ENCODE results near the gene CRAMP1. TPM values are rescaled to one million over a fixed set of nuclear protein-coding genes. Genes with fewer than 3 reads are reported as not detected.

Gene CRAMP1
- total RNA-seq, 1 experiment from 2014 or later, result 33.0 TPM

DNA sequence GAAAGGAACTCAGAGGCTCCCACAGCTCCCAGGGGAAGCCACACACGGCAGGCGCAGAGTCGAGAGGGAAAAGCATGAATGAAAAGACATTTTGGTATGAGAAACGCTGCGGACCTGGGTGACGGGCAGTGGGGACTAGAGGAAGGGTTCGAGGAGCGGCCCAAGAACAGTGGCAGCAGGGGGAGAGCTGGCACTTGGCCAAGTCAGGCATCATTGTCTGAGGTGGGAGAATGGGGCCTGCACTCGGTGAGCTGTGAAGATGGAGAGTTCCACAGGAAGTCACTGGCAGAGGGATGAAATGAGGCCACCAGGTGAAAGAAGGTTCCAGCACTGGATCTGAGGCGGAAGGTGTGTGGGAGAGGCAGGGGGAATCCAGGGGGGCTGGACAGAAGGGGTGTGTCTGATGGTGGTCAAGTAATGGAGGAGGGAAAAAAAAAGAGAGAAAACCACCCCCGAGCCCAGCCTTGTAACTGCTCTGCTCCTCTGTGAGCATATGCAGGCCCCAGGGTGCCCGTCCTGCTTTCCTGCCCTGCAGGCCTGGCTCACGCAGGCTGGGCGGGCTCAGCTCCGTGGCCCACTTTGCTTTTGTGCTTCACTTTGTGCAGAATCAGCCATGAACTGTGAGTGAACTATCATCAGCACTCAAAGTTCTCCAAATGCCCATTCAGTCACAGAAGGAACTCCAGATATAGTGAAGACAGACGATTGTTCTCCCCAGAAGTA is 46.9 kb upstream of the CRAMP1 start:
- Histone ChIP-seq H3K4me3 (ENCODE audit: low read depth, low read length, poor library complexity, severe bottlenecking) (no peak overlapping the region), H3K9me3 (ENCODE audit: low read depth, low read length, poor library complexity, severe bottlenecking) (no peaks in the 10 kb centered on the region), H3K27me3 (replicated peaks; ENCODE audit: insufficient read depth, low read depth, low read length, poor library complexity) (no peaks in the 10 kb centered on the region), H3K27ac (ENCODE audit: low read depth, low read length, poor library complexity, severe bottlenecking) (no peak overlapping the region), H3K4me1 (ENCODE audit: insufficient read depth, low read length, poor library complexity, severe bottlenecking) (no peaks in the 10 kb centered on the region), H3K36me3 (ENCODE audit: insufficient read depth, low read length, poor library complexity, severe bottlenecking) (peaks cover 3% of the 10 kb centered on the region)
- CTCF ChIA-PET, result no interaction called here
- intact Hi-C loops (cut with micrococcal nuclease; ENCODE audit: unreplicated experiment), result no loop called here
- no TSS peak for BruUV-seq (replicated peaks)
- TF ChIP-seq, protein P1, sequence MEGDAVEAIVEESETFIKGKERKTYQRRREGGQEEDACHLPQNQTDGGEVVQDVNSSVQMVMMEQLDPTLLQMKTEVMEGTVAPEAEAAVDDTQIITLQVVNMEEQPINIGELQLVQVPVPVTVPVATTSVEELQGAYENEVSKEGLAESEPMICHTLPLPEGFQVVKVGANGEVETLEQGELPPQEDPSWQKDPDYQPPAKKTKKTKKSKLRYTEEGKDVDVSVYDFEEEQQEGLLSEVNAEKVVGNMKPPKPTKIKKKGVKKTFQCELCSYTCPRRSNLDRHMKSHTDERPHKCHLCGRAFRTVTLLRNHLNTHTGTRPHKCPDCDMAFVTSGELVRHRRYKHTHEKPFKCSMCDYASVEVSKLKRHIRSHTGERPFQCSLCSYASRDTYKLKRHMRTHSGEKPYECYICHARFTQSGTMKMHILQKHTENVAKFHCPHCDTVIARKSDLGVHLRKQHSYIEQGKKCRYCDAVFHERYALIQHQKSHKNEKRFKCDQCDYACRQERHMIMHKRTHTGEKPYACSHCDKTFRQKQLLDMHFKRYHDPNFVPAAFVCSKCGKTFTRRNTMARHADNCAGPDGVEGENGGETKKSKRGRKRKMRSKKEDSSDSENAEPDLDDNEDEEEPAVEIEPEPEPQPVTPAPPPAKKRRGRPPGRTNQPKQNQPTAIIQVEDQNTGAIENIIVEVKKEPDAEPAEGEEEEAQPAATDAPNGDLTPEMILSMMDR (conservative IDR thresholded peaks at IDR 0.05; ENCODE audit: low read depth, low read length), result no peak
- TF ChIP-seq EZH2 (IDR thresholded peaks at IDR 0.05; ENCODE audit: borderline replicate concordance, low read depth, low read length, poor library complexity, severe bottlenecking), result no peak
- POLR2A ChIA-PET (ENCODE audit: low non-redundant PET), result no interaction called here
- no peak for DNase-seq (ENCODE audit: low spot score)

DNA sequence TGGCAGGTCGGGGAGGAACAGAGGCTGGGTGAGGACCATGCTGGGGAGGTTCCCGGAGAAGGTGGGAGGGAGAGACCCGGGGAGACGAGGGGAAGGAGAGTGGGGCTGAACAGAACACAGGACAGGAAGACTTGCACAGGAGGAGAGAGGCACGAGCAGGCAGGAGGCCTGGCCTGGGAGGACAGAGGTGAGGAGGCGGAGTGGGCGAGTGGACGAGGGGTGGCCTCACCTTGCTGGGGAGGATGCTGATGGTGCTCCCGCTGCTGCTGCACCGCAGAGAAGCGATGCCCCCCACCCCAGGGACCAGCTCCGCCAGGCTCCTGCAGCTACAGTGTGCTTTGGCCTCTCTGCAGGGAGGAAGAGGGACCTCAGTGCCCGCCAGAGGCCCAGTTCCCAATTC is 44.2 kb upstream of the CRAMP1 start:
- CTCF ChIA-PET, result no interaction called here
- DNase-seq (ENCODE audit: low spot score), result no peak
- no TSS peak for BruUV-seq (replicated peaks)
- Histone ChIP-seq H3K4me1 (ENCODE audit: insufficient read depth, low read length, poor library complexity, severe bottlenecking) (no peaks in the 10 kb centered on the region), H3K27me3 (replicated peaks; ENCODE audit: insufficient read depth, low read depth, low read length, poor library complexity) (no peaks in the 10 kb centered on the region), H3K9me3 (ENCODE audit: low read depth, low read length, poor library complexity, severe bottlenecking) (no peaks in the 10 kb centered on the region), H3K4me3 (ENCODE audit: low read depth, low read length, poor library complexity, severe bottlenecking) (no peak overlapping the region), H3K27ac (ENCODE audit: low read depth, low read length, poor library complexity, severe bottlenecking) (no peak overlapping the region), H3K36me3 (ENCODE audit: insufficient read depth, low read length, poor library complexity, severe bottlenecking) (no peaks in the 10 kb centered on the region)
- intact Hi-C loops (cut with micrococcal nuclease; ENCODE audit: unreplicated experiment), result no loop called here
- POLR2A ChIA-PET (ENCODE audit: low non-redundant PET), result no interaction called here
- TF ChIP-seq, protein P1 (conservative IDR thresholded peaks at IDR 0.05; ENCODE audit: low read depth, low read length), result no peak
- no peak for TF ChIP-seq EZH2 (IDR thresholded peaks at IDR 0.05; ENCODE audit: borderline replicate concordance, low read depth, low read length, poor library complexity, severe bottlenecking)

DNA sequence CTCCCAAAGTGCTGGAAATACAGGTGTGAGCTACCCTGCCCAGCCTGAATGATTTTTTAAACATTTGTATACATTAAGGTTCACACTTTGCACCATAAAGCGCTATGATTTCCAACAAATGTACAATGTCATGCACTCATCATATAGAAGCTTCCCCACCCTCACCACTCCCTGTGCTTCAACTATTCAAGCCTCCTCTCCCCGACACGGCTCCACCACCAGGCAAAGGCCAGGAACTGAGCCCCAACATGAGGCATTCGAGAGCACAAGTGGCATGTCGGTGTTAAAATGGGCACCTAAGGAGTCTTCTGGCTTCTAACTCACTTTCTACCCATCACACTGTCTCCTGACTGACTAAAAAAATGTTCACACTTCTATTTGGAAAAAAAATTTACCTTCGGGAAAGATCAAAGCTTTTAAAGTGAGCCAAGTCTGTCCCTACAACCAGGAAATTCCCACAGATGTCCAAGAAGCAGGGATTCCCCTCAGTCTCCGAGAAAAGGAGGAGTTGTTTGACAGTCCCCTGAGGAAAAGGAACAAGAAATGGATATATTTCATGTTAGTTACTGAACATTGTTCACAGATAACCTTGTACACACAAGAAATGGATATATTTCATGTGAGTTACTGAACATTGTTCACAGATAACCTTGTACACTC is 41.0 kb upstream of the CRAMP1 start:
- H3K27ac ChIP-seq (ENCODE audit: low read depth, low read length, poor library complexity, severe bottlenecking), result no peak overlapping the region
- ChIA-PET POLR2A (ENCODE audit: low non-redundant PET) (no interaction called here), CTCF (no interaction called here)
- no TSS peak for BruUV-seq (replicated peaks)
- no peaks in the 10 kb centered on the region for H3K36me3 ChIP-seq (ENCODE audit: insufficient read depth, low read length, poor library complexity, severe bottlenecking)
- H3K27me3 ChIP-seq (replicated peaks; ENCODE audit: insufficient read depth, low read depth, low read length, poor library complexity), result no peaks in the 10 kb centered on the region
- TF ChIP-seq, protein P1 (conservative IDR thresholded peaks at IDR 0.05; ENCODE audit: low read depth, low read length), result no peak
- TF ChIP-seq EZH2 (IDR thresholded peaks at IDR 0.05; ENCODE audit: borderline replicate concordance, low read depth, low read length, poor library complexity, severe bottlenecking), result no peak
- H3K4me3 ChIP-seq (ENCODE audit: low read depth, low read length, poor library complexity, severe bottlenecking), result no peak overlapping the region
- no peaks in the 10 kb centered on the region for H3K9me3 ChIP-seq (ENCODE audit: low read depth, low read length, poor library complexity, severe bottlenecking)
- no peaks in the 10 kb centered on the region for H3K4me1 ChIP-seq (ENCODE audit: insufficient read depth, low read length, poor library complexity, severe bottlenecking)
- DNase-seq (ENCODE audit: low spot score), result no peak
- intact Hi-C loops (cut with micrococcal nuclease; ENCODE audit: unreplicated experiment), result no loop called here

Measured in A673 (cell line).